ENCODE results near the gene LAIR1. TPM values are rescaled to one million over a fixed set of nuclear protein-coding genes. Genes with fewer than 3 reads are reported as not detected.

The LAIR1 gene
- total RNA-seq, 2 experiments from 2014 or later: 4.3 TPM; not detected in 1

- CTCF ChIA-PET (ENCODE audit: unreplicated experiment): no interaction called here
- Histone ChIP-seq H3K36me3 (ENCODE audit: insufficient read depth, low read length) (no peaks in the 10 kb centered on the region), H3K4me1 (ENCODE audit: insufficient read depth, low read length, poor library complexity, severe bottlenecking) (peaks cover 4% of the 10 kb centered on the region), H2AFZ (ENCODE audit: low read length) (no peak overlapping the region), H3K27ac (ENCODE audit: low read depth, low read length, poor library complexity, severe bottlenecking) (no peak overlapping the region), H4K20me1 (ENCODE audit: insufficient read depth, low read length) (no peaks in the 10 kb centered on the region), H3K9me2 (ENCODE audit: insufficient read depth, low read length) (no peaks in the 10 kb centered on the region), H3K79me2 (ENCODE audit: insufficient read depth, low read depth, low read length) (no peaks in the 10 kb centered on the region), H3K9me3 (ENCODE audit: low read length) (no peaks in the 10 kb centered on the region), H3K4me2 (ENCODE audit: low read length) (no peak overlapping the region), H3K4me3 (ENCODE audit: low read depth, low read length, poor library complexity, severe bottlenecking) (no peak overlapping the region)
- POLR2A ChIA-PET: no interaction called here
- DNase-seq (ENCODE audit: low spot score): no peak
- BruUV-seq (replicated peaks): no TSS peak
- intact Hi-C loops (cut with micrococcal nuclease; ENCODE audit: unreplicated experiment): no loop called here
- TF ChIP-seq EZH2phosphoT487 (IDR thresholded peaks at IDR 0.05; ENCODE audit: borderline replicate concordance, low read depth, low read length) (no peak), CTCF (conservative IDR thresholded peaks at IDR 0.05; ENCODE audit: low read length) (no peak)
Measured at GRCh38 chr19:54335164-54335563, 29.6 kb downstream of the LAIR1 start.

DNA sequence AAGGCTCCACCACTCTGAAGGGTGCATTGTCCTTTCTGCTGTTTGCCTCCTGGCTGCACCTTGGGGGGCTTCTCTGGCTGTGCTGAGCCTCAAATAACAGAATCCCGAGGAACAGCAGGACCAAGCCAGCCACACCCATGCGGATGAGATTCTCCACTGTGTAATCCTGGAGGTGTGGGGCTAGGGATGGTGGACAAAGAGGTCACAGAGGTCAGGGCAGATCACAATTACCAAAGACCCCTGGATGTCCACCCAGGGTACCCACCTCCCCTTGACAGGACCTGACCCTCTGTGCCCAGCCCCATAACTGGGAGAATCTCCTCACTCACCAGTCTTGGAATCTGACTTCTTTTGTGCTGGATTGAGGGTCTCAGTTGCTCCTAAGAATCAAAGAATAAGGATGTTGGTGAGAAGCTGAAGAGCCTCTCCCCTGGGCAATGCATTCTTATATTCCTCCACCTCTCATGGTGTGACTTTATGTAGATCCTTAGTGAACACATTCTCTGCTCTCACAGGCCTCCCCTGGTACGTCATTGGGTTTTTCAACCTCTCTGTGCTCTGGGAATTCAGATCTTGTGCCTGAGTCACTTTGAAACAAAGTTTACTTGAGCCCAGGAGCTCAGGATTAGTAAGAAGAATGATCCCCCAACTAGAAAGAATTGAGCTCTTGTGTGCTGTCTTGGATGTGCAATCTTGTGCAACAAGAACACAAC is 31.0 kb downstream of the LAIR1 start:
- no peaks in the 10 kb centered on the region for H3K36me3 ChIP-seq (ENCODE audit: insufficient read depth, low read length)
- intact Hi-C loops (cut with micrococcal nuclease; ENCODE audit: unreplicated experiment): no loop called here
- CTCF ChIA-PET (ENCODE audit: unreplicated experiment): no interaction called here

More for the DNA sequence above, 31.0 kb downstream of the LAIR1 start:
- TF ChIP-seq EZH2phosphoT487 (IDR thresholded peaks at IDR 0.05; ENCODE audit: borderline replicate concordance, low read depth, low read length): no peak
- TF ChIP-seq CTCF (conservative IDR thresholded peaks at IDR 0.05; ENCODE audit: low read length): no peak
- POLR2A ChIA-PET: no interaction called here
- H3K79me2 ChIP-seq (ENCODE audit: insufficient read depth, low read depth, low read length): no peaks in the 10 kb centered on the region
- no peak overlapping the region for H3K4me2 ChIP-seq (ENCODE audit: low read length)
- no TSS peak for BruUV-seq (replicated peaks)
- no peak overlapping the region for H2AFZ ChIP-seq (ENCODE audit: low read length)
- H3K4me1 ChIP-seq (ENCODE audit: insufficient read depth, low read length, poor library complexity, severe bottlenecking): no peaks in the 10 kb centered on the region
- H4K20me1 ChIP-seq (ENCODE audit: insufficient read depth, low read length): no peaks in the 10 kb centered on the region
- H3K27ac ChIP-seq (ENCODE audit: low read depth, low read length, poor library complexity, severe bottlenecking): no peak overlapping the region
- no peaks in the 10 kb centered on the region for H3K9me2 ChIP-seq (ENCODE audit: insufficient read depth, low read length)
- no peak overlapping the region for H3K4me3 ChIP-seq (ENCODE audit: low read depth, low read length, poor library complexity, severe bottlenecking)
- DNase-seq (ENCODE audit: low spot score): no peak
- no peaks in the 10 kb centered on the region for H3K9me3 ChIP-seq (ENCODE audit: low read length)
